Astrocyte of the cerebellum (primary cell): ENCODE data around the gene KCNG2.

Experiments
- DNase-seq: peaks from one replicate; pipeline ENCODE4 v3.0.0-alpha.2; 2011; ENCODE audit warnings: low read depth
- H3K4me3 ChIP-seq: 2 replicates; pipeline ENCODE4 v1.5.1; 2011; ENCODE audit warnings: mild to moderate bottlenecking, low read depth, low read length, moderate library complexity
- in situ Hi-C: cut with HindIII; loops from 2 replicates; pipeline ENCODE4 v1.10.0; 2017; ENCODE audit warnings: low sequenced_read_pairs
- TF ChIP-seq, protein P1 (sequence below): IDR thresholded peaks from 2 replicates; pipeline ENCODE4 v1.5.1; 2012; ENCODE audit warnings: low read length, low read depth, moderate library complexity, mild to moderate bottlenecking; ENCODE audit errors: missing control alignments

KCNG2 gene

DNA sequence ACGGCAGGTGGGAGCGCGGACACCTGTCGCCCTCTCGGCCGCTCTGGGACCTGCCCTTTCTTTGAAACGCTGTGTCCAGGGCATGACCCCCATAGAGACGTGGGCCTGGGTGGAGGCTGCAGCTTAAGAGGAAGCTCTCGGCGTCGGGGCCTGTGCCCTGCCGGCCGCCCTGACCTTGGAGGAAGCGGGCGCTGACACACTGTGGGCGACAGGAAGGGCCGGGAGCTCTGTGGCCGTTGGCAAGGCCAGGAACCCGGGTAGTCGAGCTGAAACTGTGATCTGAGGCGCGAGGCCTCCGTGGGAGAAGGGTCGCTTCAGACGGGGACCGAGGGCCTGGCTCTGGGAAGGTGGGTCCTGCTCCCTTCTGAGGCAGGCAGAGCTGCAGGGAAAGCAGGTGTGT, 28.2 kb downstream of the KCNG2 start:
- no peak overlapping the region for H3K4me3 ChIP-seq
- TF ChIP-seq, protein P1, sequence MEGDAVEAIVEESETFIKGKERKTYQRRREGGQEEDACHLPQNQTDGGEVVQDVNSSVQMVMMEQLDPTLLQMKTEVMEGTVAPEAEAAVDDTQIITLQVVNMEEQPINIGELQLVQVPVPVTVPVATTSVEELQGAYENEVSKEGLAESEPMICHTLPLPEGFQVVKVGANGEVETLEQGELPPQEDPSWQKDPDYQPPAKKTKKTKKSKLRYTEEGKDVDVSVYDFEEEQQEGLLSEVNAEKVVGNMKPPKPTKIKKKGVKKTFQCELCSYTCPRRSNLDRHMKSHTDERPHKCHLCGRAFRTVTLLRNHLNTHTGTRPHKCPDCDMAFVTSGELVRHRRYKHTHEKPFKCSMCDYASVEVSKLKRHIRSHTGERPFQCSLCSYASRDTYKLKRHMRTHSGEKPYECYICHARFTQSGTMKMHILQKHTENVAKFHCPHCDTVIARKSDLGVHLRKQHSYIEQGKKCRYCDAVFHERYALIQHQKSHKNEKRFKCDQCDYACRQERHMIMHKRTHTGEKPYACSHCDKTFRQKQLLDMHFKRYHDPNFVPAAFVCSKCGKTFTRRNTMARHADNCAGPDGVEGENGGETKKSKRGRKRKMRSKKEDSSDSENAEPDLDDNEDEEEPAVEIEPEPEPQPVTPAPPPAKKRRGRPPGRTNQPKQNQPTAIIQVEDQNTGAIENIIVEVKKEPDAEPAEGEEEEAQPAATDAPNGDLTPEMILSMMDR, result no peak
- in situ Hi-C loops, result loop anchor here (5.0 kb wide), 2 partner anchors 44 to 51 kb away; no protein-coding TSS in a partner anchor
- DNase-seq, result no peak

DNA sequence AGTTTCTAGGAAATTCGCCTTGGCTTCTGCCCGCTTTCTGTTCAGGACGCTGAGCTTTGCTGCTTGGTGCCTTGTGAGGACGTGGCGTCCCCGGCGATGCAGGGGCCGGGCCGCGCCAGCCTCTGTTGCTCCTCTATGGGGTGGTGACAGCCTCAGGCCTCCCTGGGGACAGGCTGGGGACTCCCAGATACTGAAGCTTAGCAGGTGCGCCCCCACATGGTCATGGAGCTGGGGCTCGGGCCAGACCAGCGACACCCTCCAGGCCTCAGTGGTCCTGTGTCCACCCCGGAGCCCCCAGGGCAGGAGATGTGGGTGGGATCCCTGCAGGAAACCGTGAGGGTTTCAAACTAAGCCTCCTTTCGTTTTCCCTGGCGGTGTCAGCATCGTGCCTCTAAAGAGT, 29.2 kb downstream of the KCNG2 start:
- DNase-seq, result no peak
- no peak overlapping the region for H3K4me3 ChIP-seq
- TF ChIP-seq, protein P1, result no peak
- in situ Hi-C loops, result loop anchor here (5.0 kb wide), 2 partner anchors 45 to 50 kb away; no protein-coding TSS in a partner anchor

DNA sequence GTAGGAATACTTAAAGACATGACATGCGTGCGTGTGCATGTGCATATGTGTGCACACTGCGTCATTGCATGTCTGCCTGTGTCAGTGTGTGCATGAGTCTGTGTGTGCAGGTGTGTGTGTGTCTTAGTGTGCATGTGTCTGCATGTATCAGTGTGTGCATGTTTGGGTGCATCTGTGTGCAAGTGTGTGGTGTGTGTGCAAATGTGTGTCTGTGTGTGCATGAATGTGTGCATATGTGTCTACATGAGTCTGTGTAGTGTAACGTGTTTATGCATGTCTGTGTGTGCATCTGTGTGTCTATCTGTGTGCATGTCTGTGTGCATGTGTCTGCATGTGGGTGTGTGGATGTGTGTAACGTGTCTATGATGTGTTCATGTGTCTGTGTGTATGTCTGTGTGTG, 30.5 kb downstream of the KCNG2 start:
- in situ Hi-C loops, result loop anchor here (5.0 kb wide), 2 partner anchors 46 to 49 kb away; no protein-coding TSS in a partner anchor
- no peak overlapping the region for H3K4me3 ChIP-seq
- TF ChIP-seq, protein P1, result no peak
- DNase-seq, result no peak

DNA sequence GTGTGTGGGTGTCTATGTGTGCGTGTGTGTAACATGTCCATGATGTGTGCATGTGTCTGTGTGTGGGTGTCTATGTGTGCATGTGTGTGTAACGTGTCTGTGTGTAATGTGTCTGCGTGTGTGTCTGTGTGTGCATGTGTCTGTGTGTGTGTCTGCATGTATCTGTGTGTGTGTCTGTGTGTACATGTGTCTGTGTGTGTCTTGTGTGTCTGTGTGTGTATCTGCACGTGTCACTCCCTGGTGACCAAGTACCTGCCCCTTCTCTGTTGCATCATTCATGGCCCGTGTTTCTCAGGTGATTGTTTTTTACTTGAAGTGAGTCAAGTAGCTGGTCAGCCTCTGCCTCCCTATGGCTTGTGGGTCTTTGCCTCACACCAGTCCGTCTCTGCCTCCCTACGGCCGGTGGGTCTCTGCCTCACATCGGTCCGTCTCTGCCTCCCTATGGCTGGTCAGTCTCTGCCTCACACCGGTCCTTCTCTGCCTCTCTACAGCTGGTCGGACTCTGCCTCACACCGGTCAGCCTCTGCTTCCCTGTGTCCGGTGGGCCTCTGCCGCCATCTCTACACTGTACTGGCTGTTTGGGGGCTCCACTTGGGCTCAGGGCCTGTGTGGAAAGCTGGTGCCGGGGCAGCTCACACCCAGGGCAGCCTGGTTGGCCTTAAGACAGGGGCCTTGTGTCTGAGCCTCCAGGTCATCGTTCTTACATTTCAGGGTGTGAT, 31.6 kb downstream of the KCNG2 start:
- in situ Hi-C loops, result loop anchor here (5.0 kb wide), 2 partner anchors 47 to 48 kb away; no protein-coding TSS in a partner anchor
- TF ChIP-seq, protein P1, result no peak
- DNase-seq, result no peak
- H3K4me3 ChIP-seq, result no peak overlapping the region

DNA sequence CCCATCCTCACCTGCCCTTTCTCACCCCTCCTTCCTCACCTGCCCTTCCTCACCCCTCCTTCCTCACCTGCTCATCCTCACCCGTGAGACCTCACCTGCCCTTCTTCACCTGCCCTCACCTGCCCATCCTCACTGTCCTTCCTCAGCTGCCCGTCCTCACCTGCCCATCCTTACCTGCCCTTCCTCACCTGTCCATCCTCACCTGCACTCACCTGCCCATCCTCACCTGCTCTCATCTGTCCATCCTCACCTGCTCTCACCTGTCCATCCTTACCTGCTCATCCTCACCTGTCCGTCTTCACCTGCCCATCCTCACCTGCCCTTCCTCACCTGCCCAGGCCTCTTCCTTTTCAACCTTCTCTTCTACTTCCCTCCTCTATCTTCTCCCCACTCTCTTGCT, 34.4 kb downstream of the KCNG2 start:
- TF ChIP-seq, protein P1, result no peak
- no peak for DNase-seq
- in situ Hi-C loops, result no loop called here
- H3K4me3 ChIP-seq, result no peak overlapping the region

DNA sequence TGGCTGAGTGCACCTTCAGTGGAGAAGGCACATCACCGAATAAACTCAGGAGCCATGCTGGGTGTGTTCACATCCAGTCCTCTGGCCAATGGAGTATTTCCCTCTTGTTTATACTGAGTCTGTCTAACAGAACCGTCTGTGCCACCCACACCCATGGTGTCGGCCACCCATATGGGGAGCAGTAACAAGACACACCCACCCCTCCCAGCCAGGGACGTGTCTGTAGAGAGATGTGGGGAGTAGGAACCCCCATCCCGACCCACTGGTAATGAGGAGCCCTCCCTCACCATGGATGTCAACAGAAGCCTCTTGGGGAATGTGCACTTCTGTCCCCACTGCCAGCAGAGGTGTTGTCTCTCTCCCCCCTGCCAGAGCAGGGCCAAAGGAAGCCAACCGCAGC, 37.1 kb downstream of the KCNG2 start:
- no peak for DNase-seq
- in situ Hi-C loops, result no loop called here
- H3K4me3 ChIP-seq, result no peak overlapping the region
- TF ChIP-seq, protein P1, result no peak

DNA sequence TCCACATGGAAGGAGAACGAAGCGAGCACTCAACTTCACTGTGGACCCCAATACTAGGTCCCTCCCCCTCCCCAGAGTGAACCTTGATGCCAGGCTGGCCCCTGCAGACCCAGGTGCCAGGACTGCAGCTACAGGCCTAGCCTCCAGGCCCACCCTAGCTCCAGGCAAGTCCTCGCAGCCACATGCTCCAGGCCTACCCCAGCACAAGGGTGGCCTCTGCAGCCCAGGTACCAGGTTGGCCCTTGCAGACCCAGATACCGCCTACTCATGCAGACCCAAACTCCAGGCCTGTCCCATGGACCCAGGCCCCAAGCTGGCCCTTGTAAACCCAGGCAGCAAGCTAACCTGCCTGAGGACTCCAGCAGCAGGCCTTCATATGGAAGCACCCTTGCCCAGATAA, 44.2 kb downstream of the KCNG2 start:
- TF ChIP-seq, protein P1, result no peak
- in situ Hi-C loops, result no loop called here
- no peak for DNase-seq
- H3K4me3 ChIP-seq, result no peak overlapping the region
